GM12873 (cell line): ENCODE results near the gene CRISPLD2.

Experiments used
- TF ChIP-seq, protein P1 (sequence below): IDR thresholded peaks from 2 replicates; pipeline ENCODE4 v1.5.1; 2012; ENCODE audit warnings: low read depth, mild to moderate bottlenecking, moderate library complexity, low read length, control low read depth; ENCODE audit not compliant: insufficient read depth; ENCODE audit errors: missing control alignments

Gene CRISPLD2

DNA sequence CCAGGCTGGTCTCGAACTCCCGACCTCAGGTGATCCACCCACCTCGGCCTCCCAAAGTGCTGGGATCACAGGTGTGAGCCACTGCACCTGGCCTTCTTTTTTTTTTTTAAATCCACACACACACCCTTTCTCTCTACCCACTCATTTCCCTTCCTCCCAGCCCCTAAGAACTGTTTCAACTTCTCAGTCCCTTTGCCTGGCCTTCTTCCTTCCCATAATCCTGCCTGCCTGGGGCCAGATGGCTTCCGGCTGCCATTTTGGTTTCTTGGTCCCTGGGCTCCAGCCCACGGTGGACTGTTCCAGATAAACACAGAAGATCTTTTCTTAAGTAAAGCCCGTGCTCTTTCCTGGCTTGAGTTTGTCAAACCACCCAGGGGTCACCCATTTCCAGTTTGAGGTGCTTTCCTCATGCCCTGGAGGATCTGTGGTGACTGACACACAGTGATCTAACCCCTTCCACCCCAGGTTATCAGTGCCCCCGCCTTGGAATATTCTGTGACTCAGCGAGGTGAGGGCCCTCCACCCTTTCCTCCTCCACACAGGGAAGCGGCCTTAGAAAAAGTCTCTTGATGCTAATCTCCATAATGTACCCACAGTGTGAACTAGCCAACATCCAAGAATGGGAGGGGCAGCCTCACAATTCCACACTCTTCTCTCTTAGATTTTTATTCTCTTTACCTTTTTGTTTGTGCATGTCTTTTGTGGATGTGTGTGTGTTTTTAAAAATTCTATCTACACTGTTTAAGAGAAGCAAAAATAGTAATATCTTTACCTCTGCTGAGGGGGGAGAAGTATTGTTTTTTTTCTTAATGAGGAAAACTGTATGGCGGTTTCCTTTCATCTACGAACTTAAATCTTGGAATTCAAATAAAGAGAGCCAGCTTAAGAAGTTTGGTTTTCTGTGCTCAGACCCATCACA lies 60.0 kb downstream of the CRISPLD2 start:
- TF ChIP-seq, protein P1, sequence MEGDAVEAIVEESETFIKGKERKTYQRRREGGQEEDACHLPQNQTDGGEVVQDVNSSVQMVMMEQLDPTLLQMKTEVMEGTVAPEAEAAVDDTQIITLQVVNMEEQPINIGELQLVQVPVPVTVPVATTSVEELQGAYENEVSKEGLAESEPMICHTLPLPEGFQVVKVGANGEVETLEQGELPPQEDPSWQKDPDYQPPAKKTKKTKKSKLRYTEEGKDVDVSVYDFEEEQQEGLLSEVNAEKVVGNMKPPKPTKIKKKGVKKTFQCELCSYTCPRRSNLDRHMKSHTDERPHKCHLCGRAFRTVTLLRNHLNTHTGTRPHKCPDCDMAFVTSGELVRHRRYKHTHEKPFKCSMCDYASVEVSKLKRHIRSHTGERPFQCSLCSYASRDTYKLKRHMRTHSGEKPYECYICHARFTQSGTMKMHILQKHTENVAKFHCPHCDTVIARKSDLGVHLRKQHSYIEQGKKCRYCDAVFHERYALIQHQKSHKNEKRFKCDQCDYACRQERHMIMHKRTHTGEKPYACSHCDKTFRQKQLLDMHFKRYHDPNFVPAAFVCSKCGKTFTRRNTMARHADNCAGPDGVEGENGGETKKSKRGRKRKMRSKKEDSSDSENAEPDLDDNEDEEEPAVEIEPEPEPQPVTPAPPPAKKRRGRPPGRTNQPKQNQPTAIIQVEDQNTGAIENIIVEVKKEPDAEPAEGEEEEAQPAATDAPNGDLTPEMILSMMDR, result no peak

- TF ChIP-seq, protein P1, result no peak
Observed at GRCh38 chr16:84881702-84882521, 62.1 kb downstream of the CRISPLD2 start.

GRCh38 chr16:84883301-84883700 lies 63.5 kb downstream of the CRISPLD2 start:
- TF ChIP-seq, protein P1, result no peak

DNA sequence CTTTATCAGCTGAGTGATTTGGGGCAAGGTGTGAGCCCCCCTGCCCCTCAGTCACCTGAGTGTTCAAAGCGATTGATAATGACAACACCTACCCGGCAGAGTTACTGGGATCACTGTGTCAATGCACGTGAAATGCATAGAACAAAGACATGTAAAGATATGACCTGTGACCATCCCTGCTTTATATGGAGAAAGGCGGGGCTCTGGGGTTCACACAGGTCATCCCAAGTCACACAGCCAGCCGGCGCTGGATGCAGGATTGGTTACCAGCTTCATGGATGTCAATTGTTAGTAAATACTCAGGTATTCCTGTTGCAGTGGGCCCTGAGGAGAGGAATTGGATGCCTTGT lies 64.4 kb downstream of the CRISPLD2 start:
- TF ChIP-seq, protein P1, result no peak

DNA sequence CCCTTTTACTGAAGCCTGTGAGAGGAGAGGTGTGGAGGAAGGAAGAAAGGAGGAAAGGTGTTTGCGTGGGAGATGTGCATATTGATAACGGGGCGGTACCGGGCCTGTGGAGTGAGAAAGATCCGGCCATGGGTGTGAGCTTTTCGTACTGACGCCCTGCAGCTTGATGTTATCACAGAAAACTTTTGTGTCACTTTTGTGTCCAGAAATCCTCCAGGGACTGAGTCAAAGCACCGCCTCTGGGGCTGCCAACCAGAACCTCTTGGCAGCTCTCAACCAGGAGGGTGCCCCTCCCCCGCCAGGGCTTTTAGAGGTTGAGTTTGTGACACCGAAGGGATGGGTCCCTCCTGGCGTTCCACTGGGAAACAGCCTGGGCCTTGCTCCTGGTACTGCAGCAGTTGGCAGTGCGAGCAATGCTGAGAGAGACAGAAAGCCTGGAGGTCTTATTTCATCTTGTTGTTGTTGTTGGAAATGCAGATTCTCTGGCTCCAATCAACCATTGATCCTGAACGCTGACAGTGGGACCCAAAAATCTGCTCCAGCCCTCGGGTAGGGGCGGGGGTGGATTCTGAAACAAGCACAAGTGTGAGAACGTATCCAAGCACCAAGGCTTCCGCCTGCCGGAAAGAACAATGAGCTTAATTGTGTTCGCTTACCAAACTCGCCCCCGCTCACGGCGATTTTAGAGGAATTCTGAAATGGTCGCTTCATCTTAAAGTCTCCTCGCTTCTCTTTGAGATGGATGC lies 65.0 kb downstream of the CRISPLD2 start:
- TF ChIP-seq, protein P1, result no peak

- TF ChIP-seq, protein P1, result no peak
Observed at GRCh38 chr16:84885342-84885910, 65.6 kb downstream of the CRISPLD2 start.
